ENCODE measurements around the gene SCAI.
A peak's percentile ranks its signal among the peaks of the same experiment; 100 is the strongest.
"Not testable (repeated sequence)": the region's sequence is repeated elsewhere in the genome, so short reads cannot be mapped to it uniquely, and the experiment has no call there.

The SCAI gene

GRCh38 chr9:125110464-125110863, 32.9 kb downstream of the SCAI start:
- no peak overlapping the region for H3K4me2 ChIP-seq
- H4K20me1 ChIP-seq, result no peaks in the 10 kb centered on the region
- no peak for TF ChIP-seq Cebpa-rat (IDR thresholded peaks at IDR 0.05)
- H3K36me3 ChIP-seq, result peaks cover 46% of the 10 kb centered on the region
- H3K4me1 ChIP-seq, result peaks cover under 1% of the 10 kb centered on the region; the same call in 1 of the 2 replicates
- H3K4me3 ChIP-seq, result no peak overlapping the region
- peaks cover 80% of the 10 kb centered on the region for H3K9me3 ChIP-seq
- no peak overlapping the region for H3K9ac ChIP-seq
- no peaks in the 10 kb centered on the region for H3K27me3 ChIP-seq
- no peak overlapping the region for H3K27ac ChIP-seq

GRCh38 chr9:125108541-125108940, 34.8 kb downstream of the SCAI start:
- Histone ChIP-seq H3K4me1 (peaks cover 20% of the 10 kb centered on the region), H3K36me3 (peaks cover 32% of the 10 kb centered on the region), H3K9me3 (peaks cover 63% of the 10 kb centered on the region)
- H3K27me3 ChIP-seq, H3K9ac ChIP-seq, H4K20me1 ChIP-seq, H3K4me3 ChIP-seq, H3K27ac ChIP-seq, H3K4me2 ChIP-seq: not testable (repeated sequence)

DNA sequence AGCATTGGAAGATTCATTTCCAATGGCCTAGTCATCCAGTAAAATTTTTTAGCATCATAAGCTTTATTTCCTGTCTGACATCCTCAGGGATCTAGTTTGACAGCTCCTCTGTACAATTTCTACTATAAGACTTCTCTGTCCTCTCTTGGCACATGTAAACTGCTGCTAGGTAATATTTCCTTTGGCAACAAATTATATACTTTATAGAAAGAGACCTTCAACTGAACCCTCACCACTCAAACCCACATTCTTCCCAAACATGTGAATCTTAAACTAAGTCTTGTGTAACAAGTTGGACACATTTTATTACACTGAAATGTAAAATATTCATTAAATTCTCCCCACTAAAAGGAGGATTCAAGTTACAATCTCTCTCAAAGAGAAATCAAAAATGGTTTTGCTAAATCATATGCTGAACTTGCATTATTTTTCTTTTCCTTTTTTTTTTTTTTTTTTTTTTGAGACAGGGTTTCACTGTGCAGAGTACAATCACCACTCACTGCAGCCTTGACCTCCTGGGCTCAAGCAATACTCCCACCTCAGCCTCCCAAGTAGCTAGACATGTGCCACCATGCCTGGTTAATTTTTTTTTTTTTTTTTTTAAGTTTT, 36.9 kb downstream of the SCAI start:
- Histone ChIP-seq H3K4me1 (peaks cover 31% of the 10 kb centered on the region), H3K27ac (no peak overlapping the region), H3K4me3 (no peak overlapping the region), H3K9ac (no peak overlapping the region), H3K9me3 (peaks cover 41% of the 10 kb centered on the region), H3K27me3 (no peaks in the 10 kb centered on the region), H3K36me3 (peaks cover 15% of the 10 kb centered on the region), H3K4me2 (no peak overlapping the region), H4K20me1 (0 out of 2 replicates have a peak, but pooled peaks cover 2% of the 10 kb centered on the region)
- TF ChIP-seq Cebpa-rat (IDR thresholded peaks at IDR 0.05), result no peak

- H3K4me1 ChIP-seq, result peaks cover 31% of the 10 kb centered on the region
- H3K27me3 ChIP-seq, result no peaks in the 10 kb centered on the region
- H3K9me3 ChIP-seq, result peaks cover 22% of the 10 kb centered on the region
- H3K4me3 ChIP-seq, result no peak overlapping the region
- peak overlapping the region; percentile 40 for H3K4me2 ChIP-seq
- H3K36me3 ChIP-seq, result peaks cover 6% of the 10 kb centered on the region; the same call in 1 of the 2 replicates
- no peak overlapping the region for H3K27ac ChIP-seq
- peaks cover 15% of the 10 kb centered on the region for H4K20me1 ChIP-seq
- H3K9ac ChIP-seq, result no peak overlapping the region
- no peak for TF ChIP-seq Cebpa-rat (IDR thresholded peaks at IDR 0.05)
Observed at GRCh38 chr9:125103770-125104460, 39.4 kb downstream of the SCAI start.

- H3K4me3 ChIP-seq, result no peak overlapping the region
- H3K9me3 ChIP-seq, result peaks cover 13% of the 10 kb centered on the region
- TF ChIP-seq Cebpa-rat (IDR thresholded peaks at IDR 0.05), result no peak
- H3K36me3 ChIP-seq, result peaks cover 6% of the 10 kb centered on the region; the same call in 1 of the 2 replicates
- H3K4me1 ChIP-seq, result peaks cover 31% of the 10 kb centered on the region
- H3K9ac ChIP-seq, result no peak overlapping the region
- H4K20me1 ChIP-seq, result peaks cover 15% of the 10 kb centered on the region
- no peak overlapping the region for H3K27ac ChIP-seq
- H3K27me3 ChIP-seq, result no peaks in the 10 kb centered on the region
- H3K4me2 ChIP-seq, result no peak overlapping the region
Observed at GRCh38 chr9:125103021-125103420, 40.3 kb downstream of the SCAI start.

DNA sequence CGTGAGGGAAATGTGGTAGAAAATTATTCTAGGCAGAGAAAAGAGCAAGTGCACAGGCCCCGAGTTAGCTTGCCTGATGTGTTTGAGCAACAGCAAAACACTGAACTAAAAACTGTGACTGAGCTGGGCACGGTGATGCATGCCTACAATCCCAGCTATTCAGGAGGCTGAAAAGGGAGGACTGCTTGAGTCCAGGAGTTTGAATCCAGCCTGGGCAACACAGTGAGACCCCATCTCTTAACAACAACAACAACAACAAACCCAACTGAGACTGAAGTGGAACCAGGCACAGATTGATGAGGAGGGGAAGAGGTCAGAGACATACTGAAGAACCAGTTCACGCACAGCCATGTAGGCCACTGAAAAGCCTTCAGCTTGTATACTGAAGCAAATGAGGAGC, 42.5 kb downstream of the SCAI start:
- no peak for TF ChIP-seq Cebpa-rat (IDR thresholded peaks at IDR 0.05)
- Histone ChIP-seq H3K4me3 (no peak overlapping the region), H4K20me1 (peaks cover 15% of the 10 kb centered on the region), H3K9ac (no peak overlapping the region), H3K4me2 (no peak overlapping the region), H3K9me3 (peaks cover 15% of the 10 kb centered on the region), H3K4me1 (peaks cover 31% of the 10 kb centered on the region), H3K27ac (no peak overlapping the region), H3K27me3 (no peaks in the 10 kb centered on the region), H3K36me3 (peaks cover 8% of the 10 kb centered on the region)

DNA sequence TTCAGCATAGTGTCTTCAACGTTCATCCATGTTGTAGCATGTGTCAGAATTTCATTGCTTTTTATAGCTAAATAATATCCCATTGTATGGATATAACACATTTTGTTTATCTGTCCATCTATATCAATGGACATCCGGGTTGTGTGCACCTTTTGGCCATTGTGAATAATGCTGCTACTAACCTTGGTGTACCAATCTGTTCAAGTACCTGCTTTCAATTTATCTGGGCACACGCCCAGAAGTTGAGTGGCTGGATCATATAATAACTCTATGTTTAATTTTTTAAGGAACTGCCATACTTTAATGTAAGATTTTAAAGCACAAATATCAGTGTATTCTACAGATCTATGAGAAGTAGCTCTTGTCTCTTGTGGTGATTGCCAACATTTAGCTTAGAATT, 43.5 kb downstream of the SCAI start:
- Histone ChIP-seq H3K4me1 (peaks cover 24% of the 10 kb centered on the region), H3K4me2 (no peak overlapping the region), H3K36me3 (peaks cover 18% of the 10 kb centered on the region), H3K9me3 (peaks cover 25% of the 10 kb centered on the region), H3K27ac (no peak overlapping the region), H3K27me3 (no peaks in the 10 kb centered on the region), H4K20me1 (peaks cover 15% of the 10 kb centered on the region), H3K4me3 (no peak overlapping the region), H3K9ac (no peak overlapping the region)
- no peak for TF ChIP-seq Cebpa-rat (IDR thresholded peaks at IDR 0.05)

DNA sequence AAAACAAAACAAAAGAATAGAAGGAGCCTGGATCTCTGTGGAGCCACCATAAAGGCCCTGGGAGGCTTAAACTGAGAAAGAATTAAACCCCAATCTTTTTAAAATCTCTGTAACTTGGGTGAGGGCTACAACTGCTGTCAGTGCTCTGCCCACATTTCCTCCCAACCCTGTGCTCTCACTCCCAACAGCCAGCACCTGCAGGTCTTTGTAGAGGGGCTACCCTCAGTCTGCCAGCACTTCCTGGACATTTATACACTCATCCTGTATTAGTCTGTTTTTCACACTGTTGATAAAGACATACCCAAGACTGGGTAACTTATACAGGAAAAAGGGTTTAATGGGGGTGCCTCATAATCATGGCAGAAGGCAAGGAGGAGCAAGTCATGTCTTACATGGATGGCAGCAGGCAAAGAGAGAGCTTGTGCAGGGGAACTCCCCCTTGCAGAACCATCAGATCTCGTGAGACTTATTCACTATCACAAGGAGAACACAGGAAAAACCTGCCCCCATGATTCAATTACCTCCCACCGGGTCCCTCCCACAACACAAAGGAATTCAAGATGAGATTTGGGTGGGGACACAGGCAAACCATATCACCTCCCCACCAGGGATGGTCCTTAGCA, 47.4 kb downstream of the SCAI start:
- Histone ChIP-seq H3K4me1 (no peaks in the 10 kb centered on the region), H3K27me3 (no peaks in the 10 kb centered on the region), H3K9ac (no peak overlapping the region), H3K36me3 (peaks cover 29% of the 10 kb centered on the region), H3K4me3 (no peak overlapping the region), H3K9me3 (peaks cover 34% of the 10 kb centered on the region), H3K4me2 (no peak overlapping the region), H4K20me1 (peaks cover 9% of the 10 kb centered on the region), H3K27ac (no peak overlapping the region)
- no peak for TF ChIP-seq Cebpa-rat (IDR thresholded peaks at IDR 0.05)

GRCh38 chr9:125091121-125091520, 52.2 kb downstream of the SCAI start:
- Histone ChIP-seq H3K9ac (no peak overlapping the region), H3K9me3 (peaks cover 22% of the 10 kb centered on the region), H3K27me3 (no peaks in the 10 kb centered on the region), H4K20me1 (peaks cover 10% of the 10 kb centered on the region; the same call in 1 of the 2 replicates), H3K27ac (no peak overlapping the region), H3K4me2 (no peak overlapping the region), H3K4me3 (no peak overlapping the region), H3K36me3 (peaks cover 24% of the 10 kb centered on the region), H3K4me1 (no peaks in the 10 kb centered on the region; the same call in 1 of the 2 replicates)
- no peak for TF ChIP-seq Cebpa-rat (IDR thresholded peaks at IDR 0.05)

- H3K4me2 ChIP-seq, result no peak overlapping the region
- peaks cover 21% of the 10 kb centered on the region for H3K9me3 ChIP-seq
- H3K36me3 ChIP-seq, result peaks cover 15% of the 10 kb centered on the region
- no peak overlapping the region for H3K27ac ChIP-seq
- no peak overlapping the region for H3K4me3 ChIP-seq
- peaks cover 10% of the 10 kb centered on the region; the same call in 1 of the 2 replicates for H4K20me1 ChIP-seq
- no peak for TF ChIP-seq Cebpa-rat (IDR thresholded peaks at IDR 0.05)
- H3K4me1 ChIP-seq, result no peaks in the 10 kb centered on the region; the same call in 1 of the 2 replicates
- no peaks in the 10 kb centered on the region for H3K27me3 ChIP-seq
- H3K9ac ChIP-seq, result no peak overlapping the region
Observed at GRCh38 chr9:125089331-125089730, 54.0 kb downstream of the SCAI start.

Measured in BLaER1 (cell line).